ENCODE data around the gene HARBI1. TPM values are rescaled to one million over a fixed set of nuclear protein-coding genes. Genes with fewer than 3 reads are reported as not detected.

HARBI1 gene
- total RNA-seq = 2.8 and 4.2 TPM in 2 replicates

GRCh38 chr11:46617134-46617971 lies at the start of gene HARBI1, which contains the start of gene ATG13:
Gene HARBI1 (minus strand): TSS chr11:46617227. CDS start chr11:46616237, 990 bp downstream.
Gene ATG13 (plus strand): TSS chr11:46617553. CDS start chr11:46644292, 26,739 bp downstream.

GRCh38 chr11:46593550-46594373 lies 23.3 kb downstream of the HARBI1 start, which contains the start of gene AMBRA1:
Gene AMBRA1 (minus strand): TSS chr11:46594023. CDS start chr11:46548380, 45,643 bp downstream.

Other genes starting within 250 kb of the HARBI1 start
- 483 and 519 TPM in 2 replicates for gene MDK, start 235.6 kb downstream of the HARBI1 start, total RNA-seq
- gene CHRM4, start 225.5 kb downstream of the HARBI1 start, total RNA-seq = under 0.01 TPM in 1 of 2 replicates, not detected in the other
- 14.6 and 15.8 TPM in 2 replicates for gene AMBRA1, start 23.2 kb downstream of the HARBI1 start, total RNA-seq
- 65.3 and 73.3 TPM in 2 replicates for gene ATG13, start 326 bp upstream of the HARBI1 start, total RNA-seq
- 44.0 and 44.4 TPM in 2 replicates for gene ARHGAP1, start 83.4 kb upstream of the HARBI1 start, total RNA-seq
- 7.0 and 8.4 TPM in 2 replicates for gene ZNF408, start 83.8 kb upstream of the HARBI1 start, total RNA-seq
- not detected in 2 replicates for gene F2, start 102.0 kb upstream of the HARBI1 start, total RNA-seq
- 65.4 and 73.0 TPM in 2 replicates for gene CKAP5, start 229.1 kb upstream of the HARBI1 start, total RNA-seq

All from bronchus fibroblast of lung (primary cell).